ENCODE data around the gene C1RL.

Gene C1RL

DNA sequence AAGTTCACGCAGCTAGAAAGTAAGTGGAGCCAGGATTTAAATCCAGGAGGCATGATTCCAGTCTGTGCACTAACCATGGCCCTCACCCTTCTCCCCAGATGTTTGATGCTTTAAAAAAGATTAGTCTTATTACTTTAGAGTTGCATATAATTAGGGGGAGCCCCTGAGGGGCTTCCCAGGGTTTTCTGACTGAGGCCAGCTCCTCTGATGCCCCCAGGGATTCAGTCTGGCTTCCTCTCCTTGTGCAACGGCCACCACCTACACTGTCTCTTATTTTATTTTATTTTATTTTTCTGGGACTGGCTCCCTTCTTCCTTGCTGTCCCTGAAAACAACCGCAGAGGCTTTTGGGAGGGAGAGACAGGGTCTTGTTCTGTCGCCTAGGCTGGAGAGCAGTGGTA lies 43.8 kb upstream of the C1RL start:
- no peaks in the 10 kb centered on the region for H3K36me3 ChIP-seq (ENCODE audit: low read length)
- no peaks in the 10 kb centered on the region for H3K9me3 ChIP-seq (ENCODE audit: insufficient read depth, low read length)
- no peak overlapping the region for H3K27ac ChIP-seq (ENCODE audit: low read depth, low read length)
- H2AFZ ChIP-seq (ENCODE audit: low read depth, low read length, severe bottlenecking) = no peak overlapping the region
- H3F3A ChIP-seq (ENCODE audit: insufficient read depth) = no peaks in the 10 kb centered on the region
- no peak overlapping the region for H3K9ac ChIP-seq (ENCODE audit: low read length)
- no peak for TF ChIP-seq EZH2phosphoT487 (conservative IDR thresholded peaks at IDR 0.05; ENCODE audit: low read length)
- TF ChIP-seq, protein P1, sequence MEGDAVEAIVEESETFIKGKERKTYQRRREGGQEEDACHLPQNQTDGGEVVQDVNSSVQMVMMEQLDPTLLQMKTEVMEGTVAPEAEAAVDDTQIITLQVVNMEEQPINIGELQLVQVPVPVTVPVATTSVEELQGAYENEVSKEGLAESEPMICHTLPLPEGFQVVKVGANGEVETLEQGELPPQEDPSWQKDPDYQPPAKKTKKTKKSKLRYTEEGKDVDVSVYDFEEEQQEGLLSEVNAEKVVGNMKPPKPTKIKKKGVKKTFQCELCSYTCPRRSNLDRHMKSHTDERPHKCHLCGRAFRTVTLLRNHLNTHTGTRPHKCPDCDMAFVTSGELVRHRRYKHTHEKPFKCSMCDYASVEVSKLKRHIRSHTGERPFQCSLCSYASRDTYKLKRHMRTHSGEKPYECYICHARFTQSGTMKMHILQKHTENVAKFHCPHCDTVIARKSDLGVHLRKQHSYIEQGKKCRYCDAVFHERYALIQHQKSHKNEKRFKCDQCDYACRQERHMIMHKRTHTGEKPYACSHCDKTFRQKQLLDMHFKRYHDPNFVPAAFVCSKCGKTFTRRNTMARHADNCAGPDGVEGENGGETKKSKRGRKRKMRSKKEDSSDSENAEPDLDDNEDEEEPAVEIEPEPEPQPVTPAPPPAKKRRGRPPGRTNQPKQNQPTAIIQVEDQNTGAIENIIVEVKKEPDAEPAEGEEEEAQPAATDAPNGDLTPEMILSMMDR (IDR thresholded peaks at IDR 0.05; ENCODE audit: insufficient read depth, low read length, poor library complexity, severe bottlenecking) = no peak
- no peaks in the 10 kb centered on the region for H4K20me1 ChIP-seq (ENCODE audit: low read depth, low read length)
- H3K9me2 ChIP-seq (replicated peaks; ENCODE audit: insufficient read depth, low read length) = no peaks in the 10 kb centered on the region
- H3K4me2 ChIP-seq (ENCODE audit: low read depth, low read length, poor library complexity, severe bottlenecking) = no peak overlapping the region
- H3K4me3 ChIP-seq (ENCODE audit: insufficient read depth, low read length, poor library complexity, severe bottlenecking) = no peak overlapping the region
- no peaks in the 10 kb centered on the region for H3K27me3 ChIP-seq (ENCODE audit: low read length)
- no peaks in the 10 kb centered on the region for H3K79me2 ChIP-seq (ENCODE audit: insufficient read depth, low read length)

DNA sequence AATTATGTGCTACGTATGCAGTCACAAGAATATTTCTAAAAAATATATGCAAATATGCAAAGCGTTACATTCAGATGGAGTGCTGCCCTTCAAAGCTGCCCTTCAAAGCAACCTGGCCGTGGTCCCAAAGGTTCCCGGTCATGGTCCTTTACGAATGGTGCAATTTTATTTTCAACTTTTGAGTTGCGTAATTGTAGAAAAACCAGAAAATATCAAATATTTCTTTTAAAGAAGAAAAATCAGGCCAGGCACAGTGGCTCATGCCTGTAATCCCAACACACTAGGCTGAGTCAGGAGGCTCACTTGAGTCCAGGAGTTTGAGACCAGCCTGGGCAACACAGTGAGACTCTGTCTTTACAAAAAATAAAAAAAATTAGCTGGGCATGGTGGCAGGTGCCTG lies 42.5 kb upstream of the C1RL start:
- H3K79me2 ChIP-seq (ENCODE audit: insufficient read depth, low read length) = no peaks in the 10 kb centered on the region
- no peaks in the 10 kb centered on the region for H3K36me3 ChIP-seq (ENCODE audit: low read length)
- no peak overlapping the region for H3K4me2 ChIP-seq (ENCODE audit: low read depth, low read length, poor library complexity, severe bottlenecking)
- no peak overlapping the region for H3K27ac ChIP-seq (ENCODE audit: low read depth, low read length)
- no peak overlapping the region for H3K4me3 ChIP-seq (ENCODE audit: insufficient read depth, low read length, poor library complexity, severe bottlenecking)
- H3K9me3 ChIP-seq (ENCODE audit: insufficient read depth, low read length) = no peaks in the 10 kb centered on the region
- TF ChIP-seq EZH2phosphoT487 (conservative IDR thresholded peaks at IDR 0.05; ENCODE audit: low read length) = no peak
- TF ChIP-seq, protein P1 (IDR thresholded peaks at IDR 0.05; ENCODE audit: insufficient read depth, low read length, poor library complexity, severe bottlenecking) = no peak
- no peaks in the 10 kb centered on the region for H3K9me2 ChIP-seq (replicated peaks; ENCODE audit: insufficient read depth, low read length)
- no peaks in the 10 kb centered on the region for H3K27me3 ChIP-seq (ENCODE audit: low read length)
- H2AFZ ChIP-seq (ENCODE audit: low read depth, low read length, severe bottlenecking) = no peak overlapping the region
- no peaks in the 10 kb centered on the region for H3F3A ChIP-seq (ENCODE audit: insufficient read depth)
- H4K20me1 ChIP-seq (ENCODE audit: low read depth, low read length) = no peaks in the 10 kb centered on the region
- no peak overlapping the region for H3K9ac ChIP-seq (ENCODE audit: low read length)

DNA sequence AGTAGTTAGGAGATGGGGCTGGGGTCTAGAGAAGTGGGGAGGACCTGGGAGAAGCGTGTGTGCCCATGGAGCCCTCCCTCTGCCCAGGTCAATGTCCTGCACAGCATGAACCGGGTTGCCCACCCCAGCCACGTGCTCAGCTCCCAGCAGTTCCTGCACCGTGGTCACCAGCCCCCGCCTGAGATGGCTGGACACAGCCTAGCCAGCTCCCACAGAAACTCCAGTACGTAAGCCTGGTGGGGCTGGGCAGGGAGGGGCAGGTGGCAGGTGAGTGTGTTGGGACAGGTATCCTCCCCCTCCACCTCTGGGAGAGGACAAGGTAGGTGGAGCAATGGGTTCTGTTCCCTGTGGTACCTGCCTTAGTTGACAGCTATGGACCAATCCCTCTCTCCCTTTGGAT lies 41.8 kb upstream of the C1RL start:
- Histone ChIP-seq H3K4me3 (ENCODE audit: insufficient read depth, low read length, poor library complexity, severe bottlenecking) (no peak overlapping the region), H3K9me2 (replicated peaks; ENCODE audit: insufficient read depth, low read length) (no peaks in the 10 kb centered on the region), H3F3A (ENCODE audit: insufficient read depth) (no peaks in the 10 kb centered on the region), H3K9me3 (ENCODE audit: insufficient read depth, low read length) (no peaks in the 10 kb centered on the region), H4K20me1 (ENCODE audit: low read depth, low read length) (no peaks in the 10 kb centered on the region), H3K79me2 (ENCODE audit: insufficient read depth, low read length) (no peaks in the 10 kb centered on the region), H3K27me3 (ENCODE audit: low read length) (no peaks in the 10 kb centered on the region), H3K9ac (ENCODE audit: low read length) (no peak overlapping the region), H2AFZ (ENCODE audit: low read depth, low read length, severe bottlenecking) (no peak overlapping the region), H3K4me2 (ENCODE audit: low read depth, low read length, poor library complexity, severe bottlenecking) (no peak overlapping the region), H3K27ac (ENCODE audit: low read depth, low read length) (no peak overlapping the region), H3K36me3 (ENCODE audit: low read length) (no peaks in the 10 kb centered on the region)
- TF ChIP-seq, protein P1 (IDR thresholded peaks at IDR 0.05; ENCODE audit: insufficient read depth, low read length, poor library complexity, severe bottlenecking) = no peak
- TF ChIP-seq EZH2phosphoT487 (conservative IDR thresholded peaks at IDR 0.05; ENCODE audit: low read length) = no peak
